SIG-M5 (cell line): Measurements from ENCODE around the gene XKR3.
"Not testable (repeated sequence)": the region's sequence is repeated elsewhere in the genome, so short reads cannot be mapped to it uniquely, and the experiment has no call there.

Experiments used
- DNase-seq: peaks from one replicate; lab custom pipeline; 2025; lab: John Stamatoyannopoulos, UW

Gene XKR3

GRCh38 chr22:16804882-16805281 lies 20.3 kb downstream of the XKR3 start:
- no peak for DNase-seq

- no peak for DNase-seq
These were observed 21.8 kb downstream of the XKR3 start for GRCh38 chr22:16803255-16803917.

- no peak for DNase-seq
These were observed 23.6 kb downstream of the XKR3 start for GRCh38 chr22:16801571-16801970.

- DNase-seq = no peak
These were observed 24.1 kb downstream of the XKR3 start for GRCh38 chr22:16801088-16801487.

GRCh38 chr22:16800358-16800757 lies 24.9 kb downstream of the XKR3 start:
- no peak for DNase-seq

GRCh38 chr22:16795504-16795903 lies 29.7 kb downstream of the XKR3 start:
- DNase-seq = not testable (repeated sequence)

GRCh38 chr22:16793831-16794230 lies 31.4 kb downstream of the XKR3 start:
- no peak for DNase-seq

- DNase-seq = no peak
These were observed 35.2 kb downstream of the XKR3 start for GRCh38 chr22:16789860-16790493.

- DNase-seq = no peak
These were observed 41.3 kb downstream of the XKR3 start for GRCh38 chr22:16783930-16784354.

- DNase-seq = no peak
These were observed 41.8 kb downstream of the XKR3 start for GRCh38 chr22:16783453-16783852.

- no peak for DNase-seq
These were observed 43.4 kb downstream of the XKR3 start for GRCh38 chr22:16781764-16782329.

GRCh38 chr22:16781074-16781763 lies 44.0 kb downstream of the XKR3 start:
- no peak for DNase-seq

- no peak for DNase-seq
These were observed 47.8 kb downstream of the XKR3 start for GRCh38 chr22:16777284-16777924.

- DNase-seq = no peak
These were observed 49.1 kb downstream of the XKR3 start for GRCh38 chr22:16776080-16776479.

- no peak for DNase-seq
These were observed 50.2 kb downstream of the XKR3 start for GRCh38 chr22:16774911-16775500.

GRCh38 chr22:16771569-16771968 lies 53.6 kb downstream of the XKR3 start:
- not testable (repeated sequence) for DNase-seq

- not testable (repeated sequence) for DNase-seq
These were observed 57.3 kb downstream of the XKR3 start for GRCh38 chr22:16767927-16768326.

- not testable (repeated sequence) for DNase-seq
These were observed 63.0 kb downstream of the XKR3 start for GRCh38 chr22:16762224-16762623.

- DNase-seq = not testable (repeated sequence)
These were observed 64.8 kb downstream of the XKR3 start for GRCh38 chr22:16760416-16760815.

- not testable (repeated sequence) for DNase-seq
These were observed 75.9 kb downstream of the XKR3 start for GRCh38 chr22:16749282-16749681.

- not testable (repeated sequence) for DNase-seq
These were observed 76.9 kb downstream of the XKR3 start for GRCh38 chr22:16748160-16748929.
